IMR-90 (cell line): Measurements from ENCODE around the gene CEACAM8. TPM values are rescaled to one million over a fixed set of nuclear protein-coding genes. Genes with fewer than 3 reads are reported as not detected.
"Not testable (repeated sequence)": the region's sequence is repeated elsewhere in the genome, so short reads cannot be mapped to it uniquely, and the experiment has no call there.

ENCODE experiments used
- ATAC-seq: fragments of 200-7000 bp; cut with Tn5 transposase; 2 replicates; pipeline ENCODE4 v1.9.1; 2020; ENCODE audit warnings: low read depth, mild to moderate bottlenecking, moderate library complexity
- BruUV-seq: library from RNA; stranded (reverse); fragments of 400-500 nt; replicated peaks from 2 replicates; lab custom pipeline; 2021; lab: Mats Ljungman, UMichigan
- CTCF ChIA-PET: fragments of 300-600 bp; formaldehyde crosslinking; extraction: SDS; loops from one replicate; lab custom pipeline; 2021; ENCODE audit warnings: antibody characterized with exemption; lab: Yijun Ruan, JAX
- POLR2A ChIA-PET: fragments of 300-600 bp; sonication (Branson Sonifier 250); formaldehyde crosslinking; loops from one replicate; lab custom pipeline; 2022; ENCODE audit warnings: antibody characterized with exemption; ENCODE audit not compliant: unreplicated experiment; lab: Charles Lee
- DNase-seq: peaks from one replicate; pipeline ENCODE4 v3.0.0; 2013
- H2AFZ ChIP-seq: replicated peaks from 2 replicates; pipeline ENCODE3; 2013; ENCODE audit warnings: low read length, mild to moderate bottlenecking; ENCODE audit not compliant: poor library complexity
- H2AK5ac ChIP-seq: 2 replicates; pipeline ENCODE4 v1.6.1; 2013; ENCODE audit warnings: low read depth, low read length, inconsistent platforms
- H2AK9ac ChIP-seq: replicated peaks from 2 replicates; pipeline ENCODE3; 2013; ENCODE audit warnings: mild to moderate bottlenecking, low read depth, low read length, moderate library complexity; ENCODE audit not compliant: poor library complexity
- H2BK120ac ChIP-seq: 2 replicates; pipeline ENCODE4 v1.6.1; 2013; ENCODE audit warnings: low read depth, low read length, inconsistent platforms
- H2BK15ac ChIP-seq: 3 replicates; pipeline ENCODE4 v1.6.1; 2013; ENCODE audit warnings: low read depth, low read length, inconsistent platforms
- H2BK20ac ChIP-seq: 2 replicates; pipeline ENCODE4 v1.6.1; 2013; ENCODE audit warnings: low read depth, mild to moderate bottlenecking, inconsistent platforms, low read length, moderate library complexity
- H2BK5ac ChIP-seq: 2 replicates; pipeline ENCODE4 v1.6.1; 2013; ENCODE audit warnings: mild to moderate bottlenecking, low read depth, low read length, inconsistent platforms; ENCODE audit not compliant: poor library complexity, severe bottlenecking
- H3K14ac ChIP-seq: replicated peaks from 2 replicates; pipeline ENCODE4 v1.6.1; 2013; ENCODE audit warnings: low read depth, low read length, inconsistent platforms
- H3K18ac ChIP-seq: 2 replicates; pipeline ENCODE4 v1.6.1; 2013; ENCODE audit warnings: low read depth, low read length, control low read depth
- H3K23ac ChIP-seq: 2 replicates; pipeline ENCODE4 v1.6.1; 2013; ENCODE audit warnings: low read depth, low read length, inconsistent platforms
- H3K27ac ChIP-seq: 2 replicates; pipeline ENCODE4 v1.5.1; 2013; ENCODE audit warnings: mild to moderate bottlenecking, control low read depth, low read length; ENCODE audit not compliant: insufficient read depth
- H3K27me3 ChIP-seq: 2 replicates; pipeline ENCODE4 v1.6.1; 2013; ENCODE audit warnings: low read length; ENCODE audit not compliant: control insufficient read depth, insufficient read depth
- H3K36me3 ChIP-seq: 2 replicates; pipeline ENCODE4 v1.6.1; 2013; ENCODE audit warnings: low read length, mixed read lengths; ENCODE audit not compliant: control insufficient read depth, insufficient read depth
- H3K4ac ChIP-seq: 2 replicates; pipeline ENCODE4 v1.6.1; 2013; ENCODE audit warnings: low read depth, low read length, inconsistent platforms
- H3K4me1 ChIP-seq: 2 replicates; pipeline ENCODE4 v1.6.1; 2013; ENCODE audit warnings: low read length, mixed read lengths; ENCODE audit not compliant: control insufficient read depth, insufficient read depth
- H3K4me2 ChIP-seq: 2 replicates; pipeline ENCODE4 v1.6.1; 2013; ENCODE audit warnings: low read depth, mild to moderate bottlenecking, control low read depth, low read length, moderate library complexity
- H3K4me3 ChIP-seq: 2 replicates; pipeline ENCODE4 v1.5.1; 2013; ENCODE audit warnings: low read depth, mild to moderate bottlenecking, control low read depth, low read length, moderate library complexity; ENCODE audit not compliant: insufficient read depth
- H3K56ac ChIP-seq: 2 replicates; pipeline ENCODE4 v1.6.1; 2013; ENCODE audit warnings: low read length, inconsistent platforms; ENCODE audit not compliant: insufficient read depth; ENCODE audit errors: extremely low read depth
- H3K79me1 ChIP-seq, 2 experiments: 2 replicates each; pipeline ENCODE4 v1.6.1; 2013; ENCODE audit warnings: low read length in 2 of 2, inconsistent platforms in 1 of 2, low read depth in 1 of 2
- H3K9ac ChIP-seq: 2 replicates; pipeline ENCODE4 v1.6.1; 2013; ENCODE audit warnings: low read depth, low read length, control low read depth
- H3K9me1 ChIP-seq: 2 replicates; pipeline ENCODE4 v1.6.1; 2013; ENCODE audit warnings: low read length, inconsistent platforms; ENCODE audit not compliant: insufficient read depth
- H3K9me3 ChIP-seq: 2 replicates; pipeline ENCODE4 v1.6.1; 2013; ENCODE audit warnings: low read length; ENCODE audit not compliant: control insufficient read depth, insufficient read depth
- H4K20me1 ChIP-seq: 2 replicates; pipeline ENCODE4 v1.6.1; 2013; ENCODE audit warnings: low read length, inconsistent platforms; ENCODE audit not compliant: insufficient read depth
- H4K5ac ChIP-seq: 2 replicates; pipeline ENCODE4 v1.6.1; 2013; ENCODE audit warnings: mild to moderate bottlenecking, low read depth, low read length, control low read depth
- H4K8ac ChIP-seq, 2 experiments: 2 replicates each; pipeline ENCODE4 v1.6.1; 2013; ENCODE audit warnings: low read depth in 2 of 2, low read length in 2 of 2, control low read depth in 1 of 2, inconsistent platforms in 1 of 2
- H4K91ac ChIP-seq: 2 replicates; pipeline ENCODE4 v1.6.1; 2013; ENCODE audit warnings: low read depth, low read length, inconsistent platforms; ENCODE audit not compliant: insufficient read depth
- CTCF ChIP-seq: conservative IDR thresholded peaks from 2 replicates; pipeline ENCODE4 v1.5.1; 2012; ENCODE audit warnings: mild to moderate bottlenecking, low read depth, low read length, improper control_type of control experiment
- WGBS, 2 experiments: methylation state at CpG; one replicate each; pipeline versions ENCODE4 v1.1.5 to v1.1.7; 2013; ENCODE audit warnings: missing lambda C conversion rate in 2 of 2; ENCODE audit not compliant: insufficient read length in 1 of 2; ENCODE audit errors: extremely low coverage in 2 of 2; 5-methylcytosine and 5-hydroxymethylcytosine counted together
- dilution Hi-C: fragments of 300-500 bp; cut with HindIII; formaldehyde crosslinking; loops from one replicate; pipeline ENCODE4 v1.14.3; 2018; ENCODE audit warnings: low sequenced_read_pairs; ENCODE audit not compliant: unreplicated experiment
- in situ Hi-C: fragments of 300-500 bp; cut with MboI; formaldehyde crosslinking; loops from 3 replicates; pipeline ENCODE4 v1.14.3; 2019; ENCODE audit warnings: low sequenced_read_pairs, inconsistent platforms, mixed read lengths
- intact Hi-C: fragments of 100-400 bp; cut with micrococcal nuclease; formaldehyde crosslinking; loops from 2 replicates; pipeline ENCODE4 v1.10.0; 2022
- polyA plus RNA-seq, 3 experiments: library from polyadenylated mRNA; depleted of rRNA; stranded (reverse); fragments of >200 nt; gene quantifications; 2 replicates each; pipeline ENCODE4 v1.2.3, GENCODE V29; 2012; ENCODE audit warnings: low replicate concordance in 1 of 3
- total RNA-seq: library from RNA; depleted of rRNA; stranded (reverse); fragments of >200 nt; gene quantifications from 2 replicates; pipeline ENCODE4 v1.2.3, GENCODE V29; 2012

The CEACAM8 gene
- total and polyA plus RNA-seq, 2 of the 4 experiments (the other 2 are of a cell fraction) = not detected

GRCh38 chr19:42538841-42539709 is 55.6 kb downstream of the CEACAM8 start (continued):
- TF ChIP-seq CTCF = no peak

GRCh38 chr19:42535276-42535675 is 59.4 kb downstream of the CEACAM8 start:
- no CpG with 5 or more reads among the region's 2 CpGs for WGBS, 2 experiments
- H4K8ac ChIP-seq, H4K5ac ChIP-seq, H3K9ac ChIP-seq, H3K14ac ChIP-seq, H3K4me1 ChIP-seq, intact Hi-C loops, H4K91ac ChIP-seq, DNase-seq, dilution Hi-C loops, H2BK15ac ChIP-seq, H2AK9ac ChIP-seq, H3K79me1 ChIP-seq, H3K27ac ChIP-seq, H2BK5ac ChIP-seq, H3K27me3 ChIP-seq, H4K20me1 ChIP-seq, H3K9me3 ChIP-seq, H3K9me1 ChIP-seq, H2AFZ ChIP-seq, H2BK120ac ChIP-seq, H2AK5ac ChIP-seq, BruUV-seq, H3K4ac ChIP-seq, H3K4me3 ChIP-seq, H2BK20ac ChIP-seq, H3K36me3 ChIP-seq, H3K18ac ChIP-seq, H3K56ac ChIP-seq, POLR2A ChIA-PET, H3K4me2 ChIP-seq, in situ Hi-C loops, ATAC-seq, H3K23ac ChIP-seq: not testable (repeated sequence)
- CTCF ChIA-PET = interaction anchor here (0.6 kb wide), 1 partner anchor 1127 kb away, joined by 4 read pairs; no protein-coding TSS in a partner anchor
